HepG2 (cell line): ENCODE data around the gene GPRC5B. TPM values are rescaled to one million over a fixed set of nuclear protein-coding genes. Genes with fewer than 3 reads are reported as not detected.

Experiments used
- ATAC-seq: fragments of 200-7000 bp; cut with Tn5 transposase; 3 replicates; pipeline ENCODE4 v1.9.1; 2020; ENCODE audit warnings: mild to moderate bottlenecking, moderate library complexity
- BruUV-seq: library from RNA; stranded (reverse); fragments of 400-500 nt; replicated peaks from 2 replicates; lab custom pipeline; 2021; lab: Mats Ljungman, UMichigan
- CTCF ChIA-PET: fragments of 300-600 bp; formaldehyde crosslinking; extraction: SDS; loops from one replicate; lab custom pipeline; 2021; ENCODE audit warnings: low total read pairs, inconsistent platforms, low intra/inter-chr PET ratio; lab: Yijun Ruan, JAX
- POLR2A ChIA-PET: fragments of 350-600 bp; sonication (Branson Sonifier 250); formaldehyde crosslinking; loops from one replicate; lab custom pipeline; 2020; ENCODE audit warnings: antibody characterized with exemption, inconsistent platforms; lab: Yijun Ruan, JAX
- DNase-seq: peaks from one replicate; pipeline ENCODE4 v3.0.0-alpha.2; 2015; ENCODE audit warnings: low spot score
- FAIRE-seq: peaks from 3 replicates; lab custom pipeline; 2011; peaks lifted over from hg19 to GRCh38; lab: Jason Lieb, UNC
- H2AFZ ChIP-seq: one replicate; pipeline ENCODE4 v1.6.1; 2011; ENCODE audit warnings: low read length, inconsistent platforms
- H3K27ac ChIP-seq: fragments of 300-600 bp; 3 replicates; pipeline ENCODE4 v1.8.0; 2011; ENCODE audit warnings: mixed run types, mild to moderate bottlenecking, mixed read lengths, low read length, inconsistent platforms; ENCODE audit not compliant: insufficient read depth; ENCODE audit errors: extremely low read length
- H3K27me3 ChIP-seq, 2 experiments: fragments of 200-600 bp in 1 of 2; 2 replicates in 1 of 2; 3 replicates in 1 of 2; pipeline versions ENCODE4 v1.6.0 to v1.8.0; 2011; ENCODE audit warnings: low read length in 2 of 2, mild to moderate bottlenecking in 2 of 2, moderate library complexity in 2 of 2, inconsistent platforms in 1 of 2; ENCODE audit not compliant: insufficient read depth in 2 of 2, control insufficient read depth in 1 of 2
- H3K36me3 ChIP-seq, 2 experiments: fragments of 200-600 bp in 1 of 2; replicated peaks in 1 of 2; 2 replicates in 1 of 2; 3 replicates in 1 of 2; pipeline versions ENCODE4 v1.5.1 to v1.8.0; 2011; ENCODE audit warnings: low read length in 2 of 2, inconsistent platforms in 1 of 2; ENCODE audit not compliant: insufficient read depth in 2 of 2, control insufficient read depth in 1 of 2
- H3K4me1 ChIP-seq: 2 replicates; pipeline ENCODE4 v1.5.1; 2012; ENCODE audit warnings: low read length, inconsistent platforms; ENCODE audit not compliant: insufficient read depth
- H3K4me2 ChIP-seq: 2 replicates; pipeline ENCODE4 v1.6.0; 2011; ENCODE audit warnings: low read depth, low read length, inconsistent platforms
- H3K4me3 ChIP-seq, 3 experiments: fragments of 200-600 bp in 1 of 3; sonication (generic), shearing (Covaris generic) in 1 of 3; replicated peaks in 1 of 3; 2 replicates each; pipeline ENCODE4 v1.5.1; 2011 to 2016; ENCODE audit warnings: low read length in 3 of 3, inconsistent platforms in 2 of 3, low read depth in 2 of 3, mild to moderate bottlenecking in 2 of 3, control low read depth in 1 of 3, mixed read lengths in 1 of 3; ENCODE audit not compliant: insufficient read depth in 1 of 3
- H3K79me2 ChIP-seq: one replicate; pipeline ENCODE4 v1.6.1; 2011; ENCODE audit warnings: low read length, inconsistent platforms; ENCODE audit not compliant: insufficient read depth
- H3K9ac ChIP-seq: 2 replicates; pipeline ENCODE4 v1.6.0; 2011; ENCODE audit warnings: mild to moderate bottlenecking, low read depth, low read length, inconsistent platforms; ENCODE audit not compliant: insufficient read depth
- H3K9me3 ChIP-seq: 2 replicates; pipeline ENCODE4 v1.5.1; 2012; ENCODE audit warnings: mild to moderate bottlenecking, low read length
- H4K20me1 ChIP-seq: 2 replicates; pipeline ENCODE4 v1.6.0; 2011; ENCODE audit warnings: inconsistent platforms, mild to moderate bottlenecking, low read length, moderate library complexity; ENCODE audit not compliant: insufficient read depth
- AKAP8 ChIP-seq: sonication (generic); formaldehyde crosslinking; IDR thresholded peaks from 2 replicates; pipeline ENCODE4 v1.5.1; 2020; ENCODE audit warnings: mild to moderate bottlenecking, missing genetic modification reagents
- POLR2A ChIP-seq, 2 experiments: IDR thresholded peaks; 2 replicates each; pipeline ENCODE4 v1.6.1; 2011; ENCODE audit warnings: low read depth in 2 of 2, low read length in 2 of 2, mild to moderate bottlenecking in 1 of 2, moderate library complexity in 1 of 2; ENCODE audit not compliant: insufficient read depth in 1 of 2
- TBX2 ChIP-seq: sonication (generic); formaldehyde crosslinking; IDR thresholded peaks from 2 replicates; pipeline ENCODE4 v1.5.0; 2020; ENCODE audit warnings: missing genetic modification reagents, mild to moderate bottlenecking, borderline replicate concordance
- WGBS: methylation state at CpG from one replicate; pipeline ENCODE4 v1.1.6; 2017; ENCODE audit warnings: low lambda C conversion rate; 5-methylcytosine and 5-hydroxymethylcytosine counted together
- in situ Hi-C: cut with HindIII; loops from 2 replicates; pipeline ENCODE4 v1.10.0; 2017; ENCODE audit warnings: low pct_unique_long_range_greater_than_20kb; ENCODE audit not compliant: extremely low pct_ligation_motif_present
- intact Hi-C: fragments of 100-400 bp; cut with micrococcal nuclease; formaldehyde crosslinking; loops from one replicate; pipeline ENCODE4 v1.10.0; 2022; ENCODE audit not compliant: unreplicated experiment
- polyA plus RNA-seq, 8 experiments: library from polyadenylated mRNA; depleted of rRNA in 3 of 8; stranded (reverse) in 7 of 8; unstranded in 1 of 8; fragments of >200 nt; fragmentation: Illumina TruSeq in 4 of 8; extraction: Trizol in 4 of 8; gene quantifications; 2 replicates each; pipeline versions ENCODE4 v1.2.1 to v1.2.3, GENCODE V29; 2011 to 2016; ENCODE audit warnings: low read depth in 4 of 8, missing spikeins in 1 of 8, mixed read lengths in 1 of 8; ENCODE audit not compliant: insufficient read depth in 1 of 8
- total RNA-seq, 5 experiments: library from RNA; depleted of rRNA; stranded (reverse); fragments of >200 nt; fragmentation: Illumina TruSeq; extraction: Trizol; gene quantifications; 2 replicates each; pipeline ENCODE4 v1.2.3, GENCODE V29; 2016; ENCODE audit warnings: low read depth in 1 of 5
- TF ChIP-seq, protein P1 (sequence below): sonication (generic); formaldehyde crosslinking; conservative IDR thresholded peaks from 2 replicates; pipeline ENCODE4 v1.8.0; 2022; ENCODE audit warnings: low read depth, missing genetic modification reagents
- TF ChIP-seq, protein P2 (sequence below): sonication (generic); formaldehyde crosslinking; IDR thresholded peaks from 2 replicates; pipeline ENCODE4 v1.4.0; 2020; ENCODE audit warnings: missing genetic modification reagents
- TF ChIP-seq, protein P3 (sequence below): sonication (generic); formaldehyde crosslinking; conservative IDR thresholded peaks from 2 replicates; pipeline ENCODE4 v1.8.0; 2022; ENCODE audit warnings: mild to moderate bottlenecking, moderate library complexity, missing genetic modification reagents
- TF ChIP-seq, protein P4 (sequence below): sonication (generic); formaldehyde crosslinking; IDR thresholded peaks from 2 replicates; pipeline ENCODE4 v1.4.0; 2020; ENCODE audit warnings: mild to moderate bottlenecking, missing genetic modification reagents

GPRC5B gene
- total and polyA plus RNA-seq, 2 of the 13 experiments (the other 11 are each of a cell fraction or from before 2014, with no cell fraction given): 0.46 to 0.53 TPM

DNA sequence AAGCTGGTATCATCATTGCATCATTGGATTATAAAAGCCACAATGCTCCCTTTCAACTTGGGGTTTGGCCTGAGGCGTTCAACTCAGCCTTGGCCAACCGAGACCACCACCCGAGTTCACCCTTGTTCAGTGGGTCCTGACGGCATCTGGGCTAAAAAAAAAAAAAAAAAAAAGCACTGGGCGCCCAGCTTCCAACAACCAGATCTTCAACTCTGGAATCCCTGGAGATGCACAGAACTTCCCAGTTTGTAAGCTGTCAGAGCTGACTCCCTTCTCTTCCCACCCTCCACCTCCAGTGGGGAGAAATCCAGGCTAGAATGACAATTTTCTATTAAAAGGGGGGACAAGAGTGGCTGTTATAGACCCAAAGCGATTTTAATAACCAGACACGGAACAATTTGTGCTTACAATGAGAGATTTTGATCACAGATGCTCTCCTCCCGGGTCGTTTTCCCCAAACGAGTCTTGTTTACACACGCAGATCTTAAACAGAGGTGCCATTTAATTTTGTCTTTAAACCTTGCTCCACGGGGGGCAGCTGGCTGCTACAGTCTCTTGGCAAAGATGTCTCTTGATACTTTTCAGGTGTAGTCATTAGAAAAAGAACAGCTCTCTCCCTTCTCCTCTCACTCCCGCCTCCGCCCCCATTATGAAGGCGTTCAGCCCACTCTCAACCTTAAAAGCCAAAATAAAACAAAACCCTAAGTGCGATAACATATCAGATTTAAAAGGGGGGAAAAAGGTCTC lies 26.9 kb downstream of the GPRC5B start:
- no peaks in the 10 kb centered on the region for H4K20me1 ChIP-seq
- no peak for DNase-seq
- no peaks in the 10 kb centered on the region for H3K79me2 ChIP-seq
- no peaks in the 10 kb centered on the region for H3K4me1 ChIP-seq
- CTCF ChIA-PET: no interaction called here
- no peak overlapping the region for H3K4me3 ChIP-seq
- no peaks in the 10 kb centered on the region for H3K9me3 ChIP-seq
- intact Hi-C loops: no loop called here
- H3K9ac ChIP-seq: no peak overlapping the region
- H2AFZ ChIP-seq: no peak overlapping the region
- no peaks in the 10 kb centered on the region for H3K36me3 ChIP-seq
- WGBS: 60% methylated on average over 16 of the region's 16 CpGs
- in situ Hi-C loops: no loop called here
- H3K27ac ChIP-seq: no peak overlapping the region
- FAIRE-seq: no peak
- H3K27me3 ChIP-seq: no peaks in the 10 kb centered on the region
- no peak for TF ChIP-seq TBX2 (CRISPR knock-in tag)
- TF ChIP-seq, protein P1, sequence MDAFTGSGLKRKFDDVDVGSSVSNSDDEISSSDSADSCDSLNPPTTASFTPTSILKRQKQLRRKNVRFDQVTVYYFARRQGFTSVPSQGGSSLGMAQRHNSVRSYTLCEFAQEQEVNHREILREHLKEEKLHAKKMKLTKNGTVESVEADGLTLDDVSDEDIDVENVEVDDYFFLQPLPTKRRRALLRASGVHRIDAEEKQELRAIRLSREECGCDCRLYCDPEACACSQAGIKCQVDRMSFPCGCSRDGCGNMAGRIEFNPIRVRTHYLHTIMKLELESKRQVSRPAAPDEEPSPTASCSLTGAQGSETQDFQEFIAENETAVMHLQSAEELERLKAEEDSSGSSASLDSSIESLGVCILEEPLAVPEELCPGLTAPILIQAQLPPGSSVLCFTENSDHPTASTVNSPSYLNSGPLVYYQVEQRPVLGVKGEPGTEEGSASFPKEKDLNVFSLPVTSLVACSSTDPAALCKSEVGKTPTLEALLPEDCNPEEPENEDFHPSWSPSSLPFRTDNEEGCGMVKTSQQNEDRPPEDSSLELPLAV: no peak
- TF ChIP-seq POLR2A (IDR thresholded peaks at IDR 0.05; ENCODE audit: insufficient read depth in 1 of 2, low read depth in 2 of 2, low read length in 2 of 2): no peak
- TF ChIP-seq, protein P2, sequence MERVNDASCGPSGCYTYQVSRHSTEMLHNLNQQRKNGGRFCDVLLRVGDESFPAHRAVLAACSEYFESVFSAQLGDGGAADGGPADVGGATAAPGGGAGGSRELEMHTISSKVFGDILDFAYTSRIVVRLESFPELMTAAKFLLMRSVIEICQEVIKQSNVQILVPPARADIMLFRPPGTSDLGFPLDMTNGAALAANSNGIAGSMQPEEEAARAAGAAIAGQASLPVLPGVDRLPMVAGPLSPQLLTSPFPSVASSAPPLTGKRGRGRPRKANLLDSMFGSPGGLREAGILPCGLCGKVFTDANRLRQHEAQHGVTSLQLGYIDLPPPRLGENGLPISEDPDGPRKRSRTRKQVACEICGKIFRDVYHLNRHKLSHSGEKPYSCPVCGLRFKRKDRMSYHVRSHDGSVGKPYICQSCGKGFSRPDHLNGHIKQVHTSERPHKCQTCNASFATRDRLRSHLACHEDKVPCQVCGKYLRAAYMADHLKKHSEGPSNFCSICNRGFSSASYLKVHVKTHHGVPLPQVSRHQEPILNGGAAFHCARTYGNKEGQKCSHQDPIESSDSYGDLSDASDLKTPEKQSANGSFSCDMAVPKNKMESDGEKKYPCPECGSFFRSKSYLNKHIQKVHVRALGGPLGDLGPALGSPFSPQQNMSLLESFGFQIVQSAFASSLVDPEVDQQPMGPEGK (CRISPR knock-in tag): no peak
- TF ChIP-seq, protein P3, sequence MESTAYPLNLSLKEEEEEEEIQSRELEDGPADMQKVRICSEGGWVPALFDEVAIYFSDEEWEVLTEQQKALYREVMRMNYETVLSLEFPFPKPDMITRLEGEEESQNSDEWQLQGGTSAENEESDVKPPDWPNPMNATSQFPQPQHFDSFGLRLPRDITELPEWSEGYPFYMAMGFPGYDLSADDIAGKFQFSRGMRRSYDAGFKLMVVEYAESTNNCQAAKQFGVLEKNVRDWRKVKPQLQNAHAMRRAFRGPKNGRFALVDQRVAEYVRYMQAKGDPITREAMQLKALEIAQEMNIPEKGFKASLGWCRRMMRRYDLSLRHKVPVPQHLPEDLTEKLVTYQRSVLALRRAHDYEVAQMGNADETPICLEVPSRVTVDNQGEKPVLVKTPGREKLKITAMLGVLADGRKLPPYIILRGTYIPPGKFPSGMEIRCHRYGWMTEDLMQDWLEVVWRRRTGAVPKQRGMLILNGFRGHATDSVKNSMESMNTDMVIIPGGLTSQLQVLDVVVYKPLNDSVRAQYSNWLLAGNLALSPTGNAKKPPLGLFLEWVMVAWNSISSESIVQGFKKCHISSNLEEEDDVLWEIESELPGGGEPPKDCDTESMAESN (CRISPR knock-in tag): no peak
- TF ChIP-seq AKAP8 (CRISPR knock-in tag): no peak
- TF ChIP-seq, protein P4, sequence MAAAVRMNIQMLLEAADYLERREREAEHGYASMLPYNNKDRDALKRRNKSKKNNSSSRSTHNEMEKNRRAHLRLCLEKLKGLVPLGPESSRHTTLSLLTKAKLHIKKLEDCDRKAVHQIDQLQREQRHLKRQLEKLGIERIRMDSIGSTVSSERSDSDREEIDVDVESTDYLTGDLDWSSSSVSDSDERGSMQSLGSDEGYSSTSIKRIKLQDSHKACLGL (CRISPR knock-in tag): no peak
- no peak overlapping the region for H3K4me2 ChIP-seq
- no TSS peak for BruUV-seq
- ATAC-seq: no peak
- POLR2A ChIA-PET: no interaction called here
